SH-SY5Y (cell line): ENCODE measurements around the gene WWOX.

ENCODE experiments used
- GATA2 ChIP-seq: IDR thresholded peaks from 2 replicates; pipeline ENCODE4 v1.6.1; 2011; ENCODE audit warnings: mild to moderate bottlenecking, low read depth, low read length
- GATA3 ChIP-seq: IDR thresholded peaks from 2 replicates; pipeline ENCODE4 v1.6.1; 2011; ENCODE audit warnings: low read depth, mild to moderate bottlenecking, low read length, moderate library complexity

- no peak for TF ChIP-seq GATA2
- TF ChIP-seq GATA3 = no peak
Observed at GRCh38 chr16:78633551-78633950, 534.1 kb downstream of the WWOX start.
